GM12892 (cell line): ENCODE data around the gene FUT3.
"Not testable (repeated sequence)": the region's sequence is repeated elsewhere in the genome, so short reads cannot be mapped to it uniquely, and the experiment has no call there.

Experiments
- DNase-seq: peaks from one replicate; pipeline ENCODE4 v3.0.0; 2011; ENCODE audit not compliant: insufficient read length
- FAIRE-seq: peaks from 2 replicates; lab custom pipeline; 2011; peaks lifted over from hg19 to GRCh38; lab: Jason Lieb, UNC
- POLR2A ChIP-seq: IDR thresholded peaks from 2 replicates; pipeline ENCODE4 v1.6.1; 2011; ENCODE audit warnings: low read depth, low read length, control low read depth
- POLR2AphosphoS5 ChIP-seq: IDR thresholded peaks from 2 replicates; pipeline ENCODE4 v1.6.1; 2011; ENCODE audit warnings: low read depth, low read length, control low read depth
- TAF1 ChIP-seq: IDR thresholded peaks from 2 replicates; pipeline ENCODE4 v1.6.1; 2011; ENCODE audit warnings: low read depth, mild to moderate bottlenecking, control low read depth, low read length, borderline replicate concordance

The FUT3 gene

GRCh38 chr19:5892772-5893275 is 41.6 kb upstream of the FUT3 start:
- FAIRE-seq (no peak), DNase-seq (no peak)
- TF ChIP-seq POLR2A (no peak; the same call in 1 of the 2 replicates), TAF1 (no peak), POLR2AphosphoS5 (no peak)

GRCh38 chr19:5891938-5892771 is 40.9 kb upstream of the FUT3 start:
- FAIRE-seq: no peak
- no peak for DNase-seq
- TF ChIP-seq TAF1: no peak
- TF ChIP-seq POLR2A: 0 out of 2 replicates have a peak, but pooled peaks have one; percentile 53
- peak; percentile 63; the same call in 1 of the 2 replicates for TF ChIP-seq POLR2AphosphoS5

- FAIRE-seq (no peak), DNase-seq (no peak)
- no peak for TF ChIP-seq POLR2AphosphoS5
- no peak; the same call in 1 of the 2 replicates for TF ChIP-seq POLR2A
- no peak for TF ChIP-seq TAF1
Observed at GRCh38 chr19:5891572-5891937, 40.3 kb upstream of the FUT3 start.

DNA sequence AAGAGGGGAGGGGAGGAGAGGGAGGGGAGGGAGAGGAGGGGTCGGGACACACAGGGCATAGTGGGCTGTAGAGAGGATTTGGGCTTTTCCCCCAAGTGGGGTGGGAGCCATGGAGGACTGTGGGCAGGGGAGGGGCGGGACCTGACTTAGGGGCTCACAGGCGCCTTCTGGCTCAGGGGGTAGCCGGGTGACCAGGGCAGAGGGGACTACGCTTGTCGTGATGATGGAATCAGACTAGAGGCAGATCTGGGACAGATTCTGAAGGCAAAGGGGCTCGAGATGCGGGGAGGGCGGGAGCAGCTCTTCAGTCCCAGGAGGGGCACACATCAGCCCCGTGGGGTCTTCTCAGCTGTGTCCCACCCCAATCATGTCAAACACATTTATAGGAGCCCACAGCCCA is 38.9 kb upstream of the FUT3 start:
- FAIRE-seq (no peak), DNase-seq (no peak)
- TF ChIP-seq POLR2AphosphoS5 (no peak), TAF1 (no peak), POLR2A (no peak)

GRCh38 chr19:5889288-5889971 is 38.2 kb upstream of the FUT3 start:
- FAIRE-seq (no peak), DNase-seq (no peak)
- no peak for TF ChIP-seq POLR2AphosphoS5
- TF ChIP-seq TAF1: no peak
- TF ChIP-seq POLR2A: no peak

DNA sequence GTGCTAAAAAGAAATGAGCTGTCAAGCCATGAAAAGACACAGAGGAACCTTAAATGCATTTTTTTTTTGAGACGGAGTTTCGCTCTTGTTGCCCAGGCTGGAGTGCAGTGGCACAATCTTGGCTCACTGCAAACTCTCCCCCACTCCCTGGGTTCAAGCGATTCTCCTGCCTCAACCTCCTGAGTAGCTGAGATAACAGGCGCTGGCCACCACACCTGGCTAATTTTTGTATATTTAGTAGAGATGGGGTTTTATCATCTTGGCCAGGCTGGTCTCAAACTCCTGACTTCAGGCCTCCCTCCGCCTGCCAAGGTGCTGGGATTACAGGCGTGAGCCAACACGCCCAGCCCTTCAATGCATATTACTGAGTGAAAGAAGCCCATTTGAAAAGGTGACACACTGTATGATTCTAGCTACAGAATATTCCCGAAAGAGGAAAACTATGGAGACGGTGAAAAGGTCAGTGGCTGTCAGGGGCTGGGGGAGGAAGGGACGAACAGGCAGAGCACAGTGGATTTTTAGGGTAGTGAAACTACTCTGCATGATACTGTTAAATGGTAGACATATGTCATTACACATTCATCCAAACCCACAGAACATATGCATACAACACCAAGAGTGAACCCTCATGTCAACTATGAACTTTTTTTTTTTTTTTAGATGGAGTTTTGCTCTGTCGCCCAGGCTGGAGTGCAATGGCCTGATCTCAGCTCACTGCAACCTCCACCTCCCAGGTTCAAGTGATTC is 33.0 kb upstream of the FUT3 start:
- FAIRE-seq, DNase-seq: not testable (repeated sequence)

GRCh38 chr19:5883157-5883873 is 32.1 kb upstream of the FUT3 start:
- not testable (repeated sequence) for FAIRE-seq, DNase-seq

DNA sequence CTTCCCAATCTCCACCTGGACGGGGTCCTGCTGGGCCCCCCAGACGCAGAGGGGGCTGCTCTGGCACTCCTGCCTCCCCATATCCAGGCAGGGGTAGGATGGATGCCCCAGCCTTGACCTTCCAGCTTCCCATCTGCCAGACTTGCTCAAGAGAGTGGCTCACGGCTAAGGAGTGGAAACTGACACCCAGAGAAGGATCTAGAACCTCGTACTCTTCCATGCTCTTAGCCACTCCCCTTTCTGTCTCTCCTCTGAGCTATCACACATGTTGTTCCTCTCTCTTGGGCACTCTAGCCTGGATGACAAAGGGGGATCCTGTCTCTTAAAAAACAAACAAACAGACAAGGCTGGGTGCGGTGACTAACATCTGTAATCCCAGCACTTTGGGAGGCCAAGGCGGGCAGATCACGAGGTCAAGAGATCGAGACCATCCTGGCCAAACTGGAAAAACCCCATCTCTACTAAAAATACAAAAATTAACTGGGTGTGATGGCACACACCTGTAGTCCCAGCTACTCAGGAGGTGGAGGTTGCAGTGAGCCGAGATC is 31.2 kb upstream of the FUT3 start:
- FAIRE-seq (no peak), DNase-seq (no peak)
- no peak for TF ChIP-seq POLR2A
- TF ChIP-seq TAF1: no peak
- no peak for TF ChIP-seq POLR2AphosphoS5

DNA sequence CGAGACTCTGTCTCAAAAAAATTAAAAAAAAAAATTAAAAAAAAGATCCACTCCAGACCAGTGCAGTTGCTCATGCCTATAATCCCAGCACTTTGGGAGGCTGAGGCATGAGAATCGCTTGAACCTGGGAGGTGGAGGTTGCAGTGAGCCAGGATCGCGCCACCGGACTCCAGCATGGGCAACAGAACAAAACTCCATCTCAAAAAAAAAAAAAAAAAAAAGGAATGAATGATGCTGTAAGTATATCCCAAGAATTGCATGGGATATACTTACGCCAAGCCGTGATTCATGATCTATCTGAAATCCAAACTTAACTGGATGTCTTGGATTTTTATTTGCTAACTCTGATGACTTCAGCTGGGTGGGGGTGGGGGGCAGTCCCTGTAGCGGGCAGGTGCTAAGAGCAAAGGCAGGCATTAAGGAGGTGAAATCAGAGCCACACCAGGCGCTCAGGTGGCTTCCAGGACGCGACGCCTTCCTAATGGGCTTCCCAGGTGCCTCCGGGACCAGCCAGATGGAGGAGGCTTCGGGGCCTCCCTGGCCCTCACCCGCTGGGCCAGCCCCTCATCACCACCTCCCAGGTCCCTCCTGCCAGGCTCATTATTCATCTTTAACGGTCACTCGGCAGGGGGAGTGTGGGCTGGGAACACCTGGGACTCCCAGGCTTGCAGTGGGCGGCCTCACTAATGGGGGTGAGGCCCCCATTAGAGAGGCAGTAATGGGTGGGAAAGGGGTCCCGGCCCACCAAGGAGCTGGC is 30.5 kb upstream of the FUT3 start:
- TF ChIP-seq TAF1: no peak
- DNase-seq (no peak), FAIRE-seq (no peak)

DNA sequence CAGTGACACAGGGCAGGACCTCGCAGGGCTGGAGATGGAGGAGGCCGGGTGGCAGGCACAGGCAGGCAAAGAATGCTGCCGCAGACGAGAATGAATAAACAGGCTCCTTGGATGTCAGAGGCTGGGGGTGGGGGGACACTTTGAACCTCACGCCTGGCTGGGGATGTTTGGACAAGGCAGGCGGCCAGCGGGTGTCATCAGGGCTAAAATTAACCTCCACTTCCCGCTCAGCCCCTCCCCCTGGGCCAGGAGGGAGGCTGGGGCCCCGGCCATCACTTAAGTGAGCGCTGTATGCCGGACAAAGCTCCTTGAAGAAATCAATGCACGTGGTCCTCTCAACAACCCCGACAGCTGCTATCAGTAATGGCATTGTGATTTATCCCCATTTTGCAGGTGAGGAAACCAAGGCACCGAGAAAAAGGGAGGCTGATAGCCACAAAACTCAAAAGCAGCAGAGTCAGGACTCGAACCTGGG is 29.4 kb upstream of the FUT3 start:
- no peak for TF ChIP-seq POLR2AphosphoS5
- TF ChIP-seq TAF1: no peak
- TF ChIP-seq POLR2A: no peak
- FAIRE-seq (no peak), DNase-seq (no peak)
